KBM-7 (cell line): ENCODE measurements around the gene ZDHHC8.

Source experiments
- DNase-seq: peaks from one replicate; pipeline ENCODE4 v3.0.0-alpha.2; 2015
- in situ Hi-C: fragments of 300-500 bp; cut with MboI; formaldehyde crosslinking; loops from 2 replicates; pipeline ENCODE4 v1.14.3; 2020; ENCODE audit warnings: low sequenced_read_pairs, low pct_unique_long_range_greater_than_20kb, mixed read lengths

ZDHHC8 gene

GRCh38 chr22:20183823-20184222, 52.2 kb downstream of the ZDHHC8 start:
- in situ Hi-C loops: no loop called here
- DNase-seq: no peak

- DNase-seq: no peak
- in situ Hi-C loops: no loop called here
Measured at GRCh38 chr22:20184501-20185165, 53.0 kb downstream of the ZDHHC8 start.

- in situ Hi-C loops: no loop called here
- DNase-seq: no peak
Measured at GRCh38 chr22:20185750-20186149, 54.1 kb downstream of the ZDHHC8 start.

GRCh38 chr22:20186183-20186870, 54.7 kb downstream of the ZDHHC8 start:
- in situ Hi-C loops: no loop called here

GRCh38 chr22:20186871-20187546, 55.4 kb downstream of the ZDHHC8 start:
- no peak for DNase-seq
- in situ Hi-C loops: no loop called here

More at GRCh38 chr22:20186183-20186870, 54.7 kb downstream of the ZDHHC8 start:
- DNase-seq: peak; percentile 51

GRCh38 chr22:20187777-20188566, 56.4 kb downstream of the ZDHHC8 start:
- no peak for DNase-seq
- in situ Hi-C loops: no loop called here

- in situ Hi-C loops: no loop called here
- no peak for DNase-seq
Measured at GRCh38 chr22:20188567-20188877, 56.9 kb downstream of the ZDHHC8 start.

- DNase-seq: no peak
- in situ Hi-C loops: no loop called here
Measured at GRCh38 chr22:20191000-20191515, 59.5 kb downstream of the ZDHHC8 start.

GRCh38 chr22:20191803-20192202, 60.2 kb downstream of the ZDHHC8 start:
- in situ Hi-C loops: no loop called here
- no peak for DNase-seq

- DNase-seq: no peak
- in situ Hi-C loops: no loop called here
Measured at GRCh38 chr22:20192293-20192971, 60.8 kb downstream of the ZDHHC8 start.

- no peak for DNase-seq
- in situ Hi-C loops: no loop called here
Measured at GRCh38 chr22:20192972-20193760, 61.6 kb downstream of the ZDHHC8 start.

GRCh38 chr22:20193761-20194494, 62.3 kb downstream of the ZDHHC8 start:
- no peak for DNase-seq
- in situ Hi-C loops: no loop called here

- in situ Hi-C loops: no loop called here
- no peak for DNase-seq
Measured at GRCh38 chr22:20194681-20195593, 63.3 kb downstream of the ZDHHC8 start.

- no peak for DNase-seq
- in situ Hi-C loops: no loop called here
Measured at GRCh38 chr22:20196094-20196842, 64.7 kb downstream of the ZDHHC8 start.
